Naive thymus-derived CD4-positive, alpha-beta T cell (primary cell): Measurements from ENCODE around the gene PKIB. TPM values are rescaled to one million over a fixed set of nuclear protein-coding genes. Genes with fewer than 3 reads are reported as not detected.

ENCODE experiments used
- ATAC-seq: fragments of 150-1000 bp; cut with Tn5 transposase; 2 replicates; pipeline ENCODE4 v1.10.0; 2021; ENCODE audit warnings: mild to moderate bottlenecking, moderate library complexity
- CTCF ChIA-PET: fragments of 350-600 bp; sonication (Branson Sonifier 250); formaldehyde crosslinking; loops from one replicate; lab custom pipeline; 2021; ENCODE audit warnings: antibody characterized with exemption; lab: Charles Lee
- POLR2A ChIA-PET: fragments of 350-600 bp; sonication (Branson Sonifier 250); formaldehyde crosslinking; loops from one replicate; lab custom pipeline; 2021; ENCODE audit warnings: antibody characterized with exemption, inconsistent platforms; lab: Charles Lee
- DNase-seq, 9 donors: peaks; one replicate each; pipeline versions ENCODE4 v3.0.0 to v3.0.0-alpha.2; 2020 to 2022; ENCODE audit warnings: mixed read lengths in 1 of 9
- H3K27ac ChIP-seq: one replicate; pipeline ENCODE4 v1.7.0; 2013; ENCODE audit warnings: mild to moderate bottlenecking, low read depth, low read length, moderate library complexity
- H3K27me3 ChIP-seq, 2 donors: one replicate each; pipeline ENCODE4 v1.7.0; 2013; ENCODE audit warnings: low read length in 2 of 2, mild to moderate bottlenecking in 2 of 2, moderate library complexity in 2 of 2; ENCODE audit not compliant: control insufficient read depth in 2 of 2, insufficient read depth in 2 of 2
- H3K36me3 ChIP-seq, 3 experiments: 1 replicate in 2 of 3; 2 replicates in 1 of 3; pipeline ENCODE4 v1.7.0; 2013; ENCODE audit warnings: low read length in 3 of 3, mild to moderate bottlenecking in 3 of 3, moderate library complexity in 1 of 3; ENCODE audit not compliant: insufficient read depth in 3 of 3, control insufficient read depth in 2 of 3
- H3K4me1 ChIP-seq, 2 donors: one replicate each; pipeline ENCODE4 v1.7.0; 2013; ENCODE audit warnings: low read length in 2 of 2, mild to moderate bottlenecking in 2 of 2, moderate library complexity in 1 of 2; ENCODE audit not compliant: control insufficient read depth in 2 of 2, insufficient read depth in 2 of 2
- H3K4me3 ChIP-seq: 2 replicates; pipeline ENCODE4 v1.7.0; 2013; ENCODE audit warnings: mild to moderate bottlenecking, low read length
- H3K9me3 ChIP-seq, 3 experiments: 1 replicate in 2 of 3; 2 replicates in 1 of 3; pipeline ENCODE4 v1.7.0; 2013; ENCODE audit warnings: low read length in 3 of 3; ENCODE audit not compliant: control insufficient read depth in 2 of 3
- H3K27ac Mint-ChIP-seq, 9 donors: one replicate each; pipeline ENCODE4 v1.8.0; 2020 to 2022; ENCODE audit warnings: mixed read lengths in 9 of 9, mild to moderate bottlenecking in 8 of 9, moderate library complexity in 5 of 9, inconsistent platforms in 2 of 9
- H3K27me3 Mint-ChIP-seq, 5 donors: one replicate each; pipeline ENCODE4 v1.8.0; 2021 to 2022; ENCODE audit warnings: mixed read lengths in 5 of 5, mild to moderate bottlenecking in 1 of 5
- H3K36me3 Mint-ChIP-seq, 5 donors: one replicate each; pipeline ENCODE4 v1.8.0; 2020 to 2022; ENCODE audit warnings: mixed read lengths in 5 of 5, mild to moderate bottlenecking in 3 of 5, inconsistent platforms in 1 of 5
- H3K4me1 Mint-ChIP-seq, 7 donors: one replicate each; pipeline ENCODE4 v1.8.0; 2020 to 2022; ENCODE audit warnings: mixed read lengths in 7 of 7, mild to moderate bottlenecking in 3 of 7, inconsistent platforms in 1 of 7
- H3K4me3 Mint-ChIP-seq, 10 donors: one replicate each; pipeline ENCODE4 v1.8.0; 2020 to 2022; ENCODE audit warnings: mild to moderate bottlenecking in 10 of 10, mixed read lengths in 10 of 10, moderate library complexity in 6 of 10, inconsistent platforms in 2 of 10
- H3K9me3 Mint-ChIP-seq, 11 donors: one replicate each; pipeline ENCODE4 v1.8.0; 2020 to 2022; ENCODE audit warnings: mixed read lengths in 11 of 11, mild to moderate bottlenecking in 4 of 11, inconsistent platforms in 1 of 11, moderate library complexity in 1 of 11
- intact Hi-C, 2 donors: fragments of 100-400 bp; cut with micrococcal nuclease; formaldehyde crosslinking; loops; one replicate each; pipeline ENCODE4 v1.15.1; 2023
- polyA plus RNA-seq, 2 donors: library from polyadenylated mRNA; unstranded; fragments of 300-500 nt; fragmentation: Illumina TruSeq; gene quantifications; one replicate each; pipeline ENCODE4 v1.2.3, GENCODE V29; 2021
- total RNA-seq, 6 experiments: library from RNA in 5 of 6; stranded (reverse) in 5 of 6; gene quantifications; 1 replicate in 5 of 6; 2 replicates in 1 of 6; pipeline ENCODE4 v1.2.3 and lab custom pipeline; 2021 to 2026

The PKIB gene
- total and polyA plus RNA-seq, 7 experiments from 2014 or later = 0.86 to 1.5 (median 0.92) TPM; not detected in 1

- Histone ChIP-seq H3K27ac (no peak overlapping the region), H3K27me3 (peaks cover 0 to 4% of the 10 kb centered on the region in 2 donors), H3K4me1 (no peaks in the 10 kb centered on the region), H3K9me3 (no peaks in the 10 kb centered on the region), H3K36me3 (no peaks in the 10 kb centered on the region), H3K4me3 (no peak overlapping the region)
- Mint-ChIP-seq H3K27ac (no peak overlapping the region), H3K27me3 (peaks cover 26 to 56% (median 51%) of the 10 kb centered on the region in 5 donors), H3K36me3 (peaks cover 0 to 5% (median 0%) of the 10 kb centered on the region in 5 donors), H3K4me1 (no peaks in the 10 kb centered on the region), H3K9me3 (peaks cover 0 to 14% (median 5%) of the 10 kb centered on the region in 11 donors), H3K4me3 (no peak overlapping the region)
- ChIA-PET POLR2A (no interaction called here), CTCF (no interaction called here)
- DNase-seq (no peak), ATAC-seq (no peak)
- intact Hi-C loops = loop anchor here in 1 of 2 donors (10.0 kb wide), 1 partner anchor 212 kb away; no protein-coding TSS in a partner anchor
Observed at GRCh38 chr6:122616877-122617276, 6.7 kb downstream of the PKIB start.

DNA sequence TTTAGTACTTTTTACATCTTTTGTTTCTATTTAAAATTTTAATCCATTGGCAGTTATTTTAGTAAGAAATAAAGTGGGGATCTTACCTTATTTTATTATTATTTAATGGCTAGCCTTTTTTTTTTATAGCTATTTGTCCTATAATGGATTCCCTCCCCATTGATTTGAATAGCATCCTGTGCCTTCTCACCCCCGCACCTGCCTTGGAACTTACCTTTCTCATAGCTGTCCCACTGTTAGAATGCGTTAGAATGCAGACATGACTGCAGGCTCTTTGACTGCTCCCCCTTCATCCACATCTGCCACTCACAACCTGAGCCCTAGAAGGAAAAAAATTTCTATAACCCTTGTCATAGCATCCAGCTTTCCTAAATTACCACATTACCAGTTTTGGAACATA lies 9.1 kb downstream of the PKIB start:
- no peaks in the 10 kb centered on the region for H3K27me3 ChIP-seq
- ATAC-seq (no peak), DNase-seq (no peak)
- no peak overlapping the region for H3K4me3 ChIP-seq
- no peaks in the 10 kb centered on the region for H3K36me3 ChIP-seq
- H3K27ac ChIP-seq = no peak overlapping the region
- Mint-ChIP-seq H3K9me3 (peaks cover 0 to 14% (median 5%) of the 10 kb centered on the region in 11 donors), H3K4me3 (no peak overlapping the region), H3K27ac (no peak overlapping the region), H3K36me3 (peaks cover 0 to 5% (median 0%) of the 10 kb centered on the region in 5 donors), H3K4me1 (no peaks in the 10 kb centered on the region), H3K27me3 (peaks cover 21 to 57% (median 41%) of the 10 kb centered on the region in 5 donors)
- POLR2A ChIA-PET = no interaction called here
- CTCF ChIA-PET = interaction anchor here (0.9 kb wide), 1 partner anchor 9 kb away, joined by 3 read pairs; the partner anchor contains the start of gene PKIB
- intact Hi-C loops = loop anchor here in 1 of 2 donors (10.0 kb wide), 1 partner anchor 215 kb away; no protein-coding TSS in a partner anchor
- H3K4me1 ChIP-seq = no peaks in the 10 kb centered on the region
- H3K9me3 ChIP-seq = no peaks in the 10 kb centered on the region

DNA sequence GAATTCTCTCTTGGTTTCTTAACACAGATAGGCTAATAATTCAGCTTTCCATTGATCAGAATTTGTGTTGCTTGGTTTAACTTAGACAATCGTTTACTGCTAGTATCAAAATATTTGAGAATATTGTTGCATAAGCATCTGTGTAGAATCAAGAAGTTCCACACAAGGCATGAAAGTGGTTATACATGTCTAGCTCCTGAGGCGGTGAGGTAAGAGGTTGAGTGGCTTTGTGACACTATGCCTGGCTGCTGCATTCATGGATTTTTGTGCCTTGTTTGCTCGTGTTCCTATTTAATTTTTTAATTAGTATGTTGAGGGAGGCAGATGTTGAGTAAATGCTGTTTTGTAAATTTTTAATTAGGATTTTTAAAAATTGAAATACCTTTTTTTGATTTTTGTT lies 10.2 kb downstream of the PKIB start:
- Histone ChIP-seq H3K4me3 (no peak overlapping the region), H3K36me3 (no peaks in the 10 kb centered on the region), H3K9me3 (no peaks in the 10 kb centered on the region), H3K27me3 (no peaks in the 10 kb centered on the region), H3K4me1 (no peaks in the 10 kb centered on the region), H3K27ac (no peak overlapping the region)
- ChIA-PET POLR2A (no interaction called here), CTCF (no interaction called here)
- H3K27ac Mint-ChIP-seq = no peak overlapping the region
- DNase-seq (no peak), ATAC-seq (no peak)
- H3K4me1 Mint-ChIP-seq = no peaks in the 10 kb centered on the region
- H3K27me3 Mint-ChIP-seq = peaks cover 16 to 50% (median 35%) of the 10 kb centered on the region in 5 donors
- H3K36me3 Mint-ChIP-seq = peaks cover 0 to 1% (median 0%) of the 10 kb centered on the region in 5 donors
- intact Hi-C loops = no loop called here
- no peak overlapping the region for H3K4me3 Mint-ChIP-seq
- peaks cover 0 to 9% (median 1%) of the 10 kb centered on the region in 11 donors for H3K9me3 Mint-ChIP-seq

- H3K4me1 Mint-ChIP-seq = no peaks in the 10 kb centered on the region
- H3K4me1 ChIP-seq = no peaks in the 10 kb centered on the region
- no peaks in the 10 kb centered on the region for H3K36me3 ChIP-seq
- no peaks in the 10 kb centered on the region for H3K27me3 ChIP-seq
- H3K9me3 ChIP-seq = no peaks in the 10 kb centered on the region
- POLR2A ChIA-PET = no interaction called here
- ATAC-seq (no peak), DNase-seq (no peak)
- peaks cover 13 to 49% (median 30%) of the 10 kb centered on the region in 5 donors for H3K27me3 Mint-ChIP-seq
- H3K9me3 Mint-ChIP-seq = peaks cover 0 to 5% (median 0%) of the 10 kb centered on the region in 11 donors
- no peaks in the 10 kb centered on the region for H3K36me3 Mint-ChIP-seq
- no peak overlapping the region for H3K27ac Mint-ChIP-seq
- H3K4me3 Mint-ChIP-seq = no peak overlapping the region
- H3K4me3 ChIP-seq = no peak overlapping the region
- CTCF ChIA-PET = no interaction called here
- H3K27ac ChIP-seq = no peak overlapping the region
- intact Hi-C loops = no loop called here
Observed at GRCh38 chr6:122620902-122621301, 10.7 kb downstream of the PKIB start.

- intact Hi-C loops = no loop called here
- peaks cover 10 to 50% (median 25%) of the 10 kb centered on the region in 5 donors for H3K27me3 Mint-ChIP-seq
- H3K27ac Mint-ChIP-seq = no peak overlapping the region
- CTCF ChIA-PET = no interaction called here
- H3K36me3 ChIP-seq = no peaks in the 10 kb centered on the region
- H3K4me3 Mint-ChIP-seq = no peak overlapping the region
- no peaks in the 10 kb centered on the region for H3K4me1 ChIP-seq
- no peaks in the 10 kb centered on the region for H3K4me1 Mint-ChIP-seq
- no peak overlapping the region for H3K4me3 ChIP-seq
- DNase-seq (no peak), ATAC-seq (no peak)
- POLR2A ChIA-PET = no interaction called here
- H3K27me3 ChIP-seq = no peaks in the 10 kb centered on the region
- H3K9me3 ChIP-seq = no peaks in the 10 kb centered on the region
- H3K36me3 Mint-ChIP-seq = no peaks in the 10 kb centered on the region
- no peak overlapping the region for H3K27ac ChIP-seq
- H3K9me3 Mint-ChIP-seq = no peaks in the 10 kb centered on the region
Observed at GRCh38 chr6:122621638-122622037, 11.4 kb downstream of the PKIB start.

- Mint-ChIP-seq H3K27me3 (peaks cover 8 to 54% (median 30%) of the 10 kb centered on the region in 5 donors), H3K36me3 (peaks cover 0 to 3% (median 0%) of the 10 kb centered on the region in 5 donors), H3K27ac (no peak overlapping the region), H3K4me1 (no peaks in the 10 kb centered on the region), H3K4me3 (no peak overlapping the region), H3K9me3 (peaks cover 0 to 4% (median 0%) of the 10 kb centered on the region in 11 donors)
- intact Hi-C loops = no loop called here
- Histone ChIP-seq H3K36me3 (no peaks in the 10 kb centered on the region), H3K27ac (no peak overlapping the region), H3K9me3 (no peaks in the 10 kb centered on the region), H3K27me3 (no peaks in the 10 kb centered on the region), H3K4me3 (no peak overlapping the region), H3K4me1 (no peaks in the 10 kb centered on the region)
- ATAC-seq (no peak), DNase-seq (no peak)
- POLR2A ChIA-PET = no interaction called here
- CTCF ChIA-PET = no interaction called here
Observed at GRCh38 chr6:122622479-122622878, 12.3 kb downstream of the PKIB start.

DNA sequence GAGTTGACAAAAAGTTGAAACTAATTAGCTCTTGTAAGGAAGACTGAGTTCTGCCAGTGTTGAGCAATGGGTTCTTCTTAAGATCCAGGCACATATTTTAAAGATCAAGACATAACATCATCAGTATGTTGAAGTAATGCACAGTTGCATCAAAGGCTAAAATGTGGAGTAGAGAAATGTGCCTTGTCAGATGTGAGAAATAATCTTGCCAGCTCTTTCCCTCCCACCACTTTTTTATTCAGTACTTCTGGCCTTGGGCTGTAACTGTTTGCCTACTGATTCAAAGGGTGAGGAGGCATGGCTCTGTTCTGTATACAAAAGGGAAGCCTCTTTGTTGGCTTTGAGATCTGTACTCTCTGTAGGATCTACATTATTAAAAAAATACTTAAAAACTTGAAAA lies 13.1 kb downstream of the PKIB start:
- Histone ChIP-seq H3K4me1 (no peaks in the 10 kb centered on the region), H3K4me3 (no peak overlapping the region), H3K27ac (no peak overlapping the region), H3K27me3 (no peaks in the 10 kb centered on the region), H3K36me3 (no peaks in the 10 kb centered on the region), H3K9me3 (no peaks in the 10 kb centered on the region)
- intact Hi-C loops = no loop called here
- Mint-ChIP-seq H3K27ac (no peak overlapping the region), H3K27me3 (peaks cover 8 to 58% (median 31%) of the 10 kb centered on the region in 5 donors), H3K9me3 (peaks cover 0 to 5% (median 0%) of the 10 kb centered on the region in 11 donors), H3K4me1 (no peaks in the 10 kb centered on the region), H3K36me3 (peaks cover 0 to 5% (median 0%) of the 10 kb centered on the region in 5 donors), H3K4me3 (no peak overlapping the region)
- no peak for ATAC-seq
- ChIA-PET POLR2A (no interaction called here), CTCF (no interaction called here)
- no peak for DNase-seq
